ENCODE data around the gene CACNA1I. TPM values are rescaled to one million over a fixed set of nuclear protein-coding genes. Genes with fewer than 3 reads are reported as not detected.
A peak's percentile ranks its signal among the peaks of the same experiment; 100 is the strongest.

Gene CACNA1I
- total and polyA plus RNA-seq, 3 experiments from 2014 or later, result 0.71 to 4.6 (median 4.6) TPM

DNA sequence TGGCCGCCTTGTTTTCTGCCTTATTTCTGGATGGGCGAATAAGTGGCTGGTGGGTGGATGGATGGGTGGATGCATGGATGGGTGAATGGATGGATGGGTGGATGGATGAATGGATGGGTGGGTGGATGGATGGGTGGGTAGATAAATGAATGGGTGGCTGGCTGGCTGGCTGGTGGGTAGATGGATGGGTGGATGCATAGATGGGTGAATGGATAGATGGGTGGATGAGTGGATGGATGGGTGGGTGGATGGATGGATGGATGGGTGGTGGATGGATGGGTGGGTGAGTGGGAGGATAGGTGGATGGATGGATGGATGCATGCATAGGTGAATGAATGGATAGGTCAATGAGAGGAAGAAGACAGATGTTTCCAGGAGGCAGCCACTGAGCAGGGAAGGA lies 98.9 kb downstream of the CACNA1I start:
- Histone ChIP-seq H3K4me1 (ENCODE audit: insufficient read depth, low read length) (no peaks in the 10 kb centered on the region), H3K27ac (ENCODE audit: low read depth, low read length) (no peak overlapping the region), H3K4me3 (ENCODE audit: low read length) (no peak overlapping the region), H3K27me3 (ENCODE audit: insufficient read depth, low read length, poor library complexity, severe bottlenecking) (no peaks in the 10 kb centered on the region), H3K36me3 (ENCODE audit: insufficient read depth, low read length) (peaks cover 14% of the 10 kb centered on the region), H3K9me3 (ENCODE audit: low read length) (peaks cover 18% of the 10 kb centered on the region)
- H3K4me3 Mint-ChIP-seq, result no peak overlapping the region
- H3K9me3 Mint-ChIP-seq, result peaks cover 9 to 23% (median 20%) of the 10 kb centered on the region in 5 donors
- DNase-seq, result no peak
- H3K4me1 Mint-ChIP-seq, result peaks cover 0 to 10% (median 6%) of the 10 kb centered on the region in 3 donors
- ChIA-PET CTCF (no interaction called here), POLR2A (no interaction called here)
- H3K27me3 Mint-ChIP-seq, result peaks cover 0 to 3% of the 10 kb centered on the region in 2 donors
- H3K27ac Mint-ChIP-seq, result no peak overlapping the region
- peaks cover 22 to 83% (median 25%) of the 10 kb centered on the region in 3 donors for H3K36me3 Mint-ChIP-seq

GRCh38 chr22:39671936-39672335 lies 101.4 kb downstream of the CACNA1I start:
- POLR2A ChIA-PET, result interaction anchor here (0.5 kb wide), 1 partner anchor 23 kb away, joined by 3 read pairs; no protein-coding TSS in a partner anchor
- Mint-ChIP-seq H3K27me3 (peaks cover 0 to 3% of the 10 kb centered on the region in 2 donors), H3K36me3 (peaks cover 22 to 92% (median 25%) of the 10 kb centered on the region in 3 donors), H3K4me1 (peaks cover 0 to 4% (median 0%) of the 10 kb centered on the region in 3 donors), H3K27ac (peak overlapping the region in 1 of 8 donors; percentile 44), H3K4me3 (no peak overlapping the region), H3K9me3 (peaks cover 9 to 23% (median 20%) of the 10 kb centered on the region in 5 donors)
- Histone ChIP-seq H3K36me3 (ENCODE audit: insufficient read depth, low read length) (peaks cover 14% of the 10 kb centered on the region), H3K4me3 (ENCODE audit: low read length) (no peak overlapping the region), H3K27me3 (ENCODE audit: insufficient read depth, low read length, poor library complexity, severe bottlenecking) (no peaks in the 10 kb centered on the region), H3K4me1 (ENCODE audit: insufficient read depth, low read length) (no peaks in the 10 kb centered on the region), H3K9me3 (ENCODE audit: low read length) (peaks cover 18% of the 10 kb centered on the region), H3K27ac (ENCODE audit: low read depth, low read length) (no peak overlapping the region)
- DNase-seq, result no peak
- CTCF ChIA-PET, result interaction anchor here (1.3 kb wide), 1 partner anchor 137 kb away, joined by 3 read pairs; no protein-coding TSS in a partner anchor

GRCh38 chr22:39674536-39674935 lies 104.0 kb downstream of the CACNA1I start:
- peaks cover 20 to 75% (median 22%) of the 10 kb centered on the region in 3 donors for H3K36me3 Mint-ChIP-seq
- Histone ChIP-seq H3K27ac (ENCODE audit: low read depth, low read length) (no peak overlapping the region), H3K27me3 (ENCODE audit: insufficient read depth, low read length, poor library complexity, severe bottlenecking) (no peaks in the 10 kb centered on the region), H3K4me1 (ENCODE audit: insufficient read depth, low read length) (no peaks in the 10 kb centered on the region), H3K4me3 (ENCODE audit: low read length) (no peak overlapping the region), H3K36me3 (ENCODE audit: insufficient read depth, low read length) (peaks cover 14% of the 10 kb centered on the region), H3K9me3 (ENCODE audit: low read length) (peaks cover 18% of the 10 kb centered on the region)
- H3K27me3 Mint-ChIP-seq, result peaks cover 0 to 3% of the 10 kb centered on the region in 2 donors
- no peak for DNase-seq
- ChIA-PET CTCF (interaction anchor here (0.8 kb wide), 1 partner anchor 350 kb away, joined by 3 read pairs; no protein-coding TSS in a partner anchor), POLR2A (interaction anchor here (0.5 kb wide), 1 partner anchor 28 kb away, joined by 3 read pairs; no protein-coding TSS in a partner anchor)
- peaks cover 0 to 4% (median 0%) of the 10 kb centered on the region in 3 donors for H3K4me1 Mint-ChIP-seq
- peaks cover 9 to 23% (median 20%) of the 10 kb centered on the region in 5 donors for H3K9me3 Mint-ChIP-seq
- H3K27ac Mint-ChIP-seq, result peak overlapping the region in 1 of 8 donors; percentile 42
- H3K4me3 Mint-ChIP-seq, result peak overlapping the region in 1 of 7 donors; percentile 66

- Histone ChIP-seq H3K36me3 (ENCODE audit: insufficient read depth, low read length) (peaks cover 6% of the 10 kb centered on the region), H3K27me3 (ENCODE audit: insufficient read depth, low read length, poor library complexity, severe bottlenecking) (no peaks in the 10 kb centered on the region), H3K4me3 (ENCODE audit: low read length) (no peak overlapping the region), H3K4me1 (ENCODE audit: insufficient read depth, low read length) (no peaks in the 10 kb centered on the region), H3K9me3 (ENCODE audit: low read length) (peaks cover 16% of the 10 kb centered on the region), H3K27ac (ENCODE audit: low read depth, low read length) (no peak overlapping the region)
- H3K27me3 Mint-ChIP-seq, result peaks cover 0 to 3% of the 10 kb centered on the region in 2 donors
- ChIA-PET POLR2A (no interaction called here), CTCF (no interaction called here)
- no peak overlapping the region for H3K4me3 Mint-ChIP-seq
- H3K9me3 Mint-ChIP-seq, result peaks cover 9 to 19% (median 18%) of the 10 kb centered on the region in 5 donors
- H3K4me1 Mint-ChIP-seq, result peaks cover 0 to 4% (median 0%) of the 10 kb centered on the region in 3 donors
- no peak overlapping the region for H3K27ac Mint-ChIP-seq
- H3K36me3 Mint-ChIP-seq, result peaks cover 14 to 73% (median 22%) of the 10 kb centered on the region in 3 donors
- DNase-seq, result no peak
These were observed 105.4 kb downstream of the CACNA1I start for GRCh38 chr22:39675947-39676346.

- Histone ChIP-seq H3K36me3 (ENCODE audit: insufficient read depth, low read length) (no peaks in the 10 kb centered on the region), H3K4me3 (ENCODE audit: low read length) (no peak overlapping the region), H3K27ac (ENCODE audit: low read depth, low read length) (no peak overlapping the region), H3K9me3 (ENCODE audit: low read length) (no peaks in the 10 kb centered on the region), H3K4me1 (ENCODE audit: insufficient read depth, low read length) (no peaks in the 10 kb centered on the region), H3K27me3 (ENCODE audit: insufficient read depth, low read length, poor library complexity, severe bottlenecking) (no peaks in the 10 kb centered on the region)
- peaks cover 6 to 72% (median 10%) of the 10 kb centered on the region in 3 donors for H3K36me3 Mint-ChIP-seq
- no peak overlapping the region for H3K4me3 Mint-ChIP-seq
- peaks cover 0 to 4% (median 0%) of the 10 kb centered on the region in 3 donors for H3K4me1 Mint-ChIP-seq
- POLR2A ChIA-PET, result no interaction called here
- CTCF ChIA-PET, result no interaction called here
- H3K9me3 Mint-ChIP-seq, result peaks cover 0 to 3% (median 2%) of the 10 kb centered on the region in 5 donors
- H3K27ac Mint-ChIP-seq, result no peak overlapping the region
- DNase-seq, result no peak
- H3K27me3 Mint-ChIP-seq, result no peaks in the 10 kb centered on the region
These were observed 107.4 kb downstream of the CACNA1I start for GRCh38 chr22:39677967-39678366.

- Histone ChIP-seq H3K4me3 (ENCODE audit: low read length) (no peak overlapping the region), H3K27me3 (ENCODE audit: insufficient read depth, low read length, poor library complexity, severe bottlenecking) (no peaks in the 10 kb centered on the region), H3K36me3 (ENCODE audit: insufficient read depth, low read length) (no peaks in the 10 kb centered on the region), H3K4me1 (ENCODE audit: insufficient read depth, low read length) (no peaks in the 10 kb centered on the region), H3K27ac (ENCODE audit: low read depth, low read length) (no peak overlapping the region), H3K9me3 (ENCODE audit: low read length) (no peaks in the 10 kb centered on the region)
- DNase-seq, result no peak
- no peak overlapping the region for H3K4me3 Mint-ChIP-seq
- peaks cover 0 to under 1% of the 10 kb centered on the region in 2 donors for H3K27me3 Mint-ChIP-seq
- no peaks in the 10 kb centered on the region for H3K9me3 Mint-ChIP-seq
- CTCF ChIA-PET, result no interaction called here
- H3K36me3 Mint-ChIP-seq, result peaks cover 0 to 69% (median 6%) of the 10 kb centered on the region in 3 donors
- H3K4me1 Mint-ChIP-seq, result peaks cover 0 to 4% (median under 1%) of the 10 kb centered on the region in 3 donors
- POLR2A ChIA-PET, result interaction anchor here (0.7 kb wide), 1 partner anchor 10 kb away, joined by 3 read pairs; no protein-coding TSS in a partner anchor
- H3K27ac Mint-ChIP-seq, result no peak overlapping the region
These were observed 108.4 kb downstream of the CACNA1I start for GRCh38 chr22:39678862-39679490.

DNA sequence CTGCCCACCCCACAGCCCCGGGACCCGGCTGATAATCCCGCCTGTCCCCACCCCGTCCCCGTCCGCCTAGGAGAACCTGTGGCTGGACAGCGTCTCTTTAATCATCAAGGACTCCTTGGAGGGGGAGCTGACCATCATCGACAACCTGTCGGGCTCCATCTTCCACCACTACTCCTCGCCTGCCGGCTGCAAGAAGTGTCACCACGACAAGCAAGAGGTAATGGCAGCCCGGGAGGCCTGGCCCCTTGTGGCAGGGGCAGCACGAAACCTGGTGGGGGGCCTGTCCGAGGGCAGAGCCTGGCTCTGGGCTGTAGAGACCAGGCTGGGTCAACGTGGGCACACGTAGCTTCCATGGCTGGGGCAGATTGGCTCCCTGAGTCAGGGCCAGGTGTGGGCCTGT lies 109.1 kb downstream of the CACNA1I start:
- no peaks in the 10 kb centered on the region for H3K9me3 Mint-ChIP-seq
- no peak overlapping the region for H3K27ac ChIP-seq (ENCODE audit: low read depth, low read length)
- no peak overlapping the region for H3K4me3 ChIP-seq (ENCODE audit: low read length)
- H3K36me3 Mint-ChIP-seq, result peaks cover 0 to 67% (median 8%) of the 10 kb centered on the region in 3 donors
- no peak for DNase-seq
- H3K36me3 ChIP-seq (ENCODE audit: insufficient read depth, low read length), result no peaks in the 10 kb centered on the region
- POLR2A ChIA-PET, result interaction anchor here (0.7 kb wide), 2 partner anchors 9 kb away, joined by 3 read pairs; no protein-coding TSS in a partner anchor
- peaks cover 0 to 4% of the 10 kb centered on the region in 2 donors for H3K27me3 Mint-ChIP-seq
- no peaks in the 10 kb centered on the region for H3K27me3 ChIP-seq (ENCODE audit: insufficient read depth, low read length, poor library complexity, severe bottlenecking)
- H3K4me1 Mint-ChIP-seq, result peaks cover 0 to 4% (median 3%) of the 10 kb centered on the region in 3 donors
- no peaks in the 10 kb centered on the region for H3K9me3 ChIP-seq (ENCODE audit: low read length)
- CTCF ChIA-PET, result no interaction called here
- H3K4me3 Mint-ChIP-seq, result no peak overlapping the region
- H3K27ac Mint-ChIP-seq, result no peak overlapping the region
- H3K4me1 ChIP-seq (ENCODE audit: insufficient read depth, low read length), result no peaks in the 10 kb centered on the region

- ChIA-PET POLR2A (no interaction called here), CTCF (no interaction called here)
- Histone ChIP-seq H3K9me3 (ENCODE audit: low read length) (no peaks in the 10 kb centered on the region), H3K36me3 (ENCODE audit: insufficient read depth, low read length) (no peaks in the 10 kb centered on the region), H3K4me3 (ENCODE audit: low read length) (no peak overlapping the region), H3K4me1 (ENCODE audit: insufficient read depth, low read length) (no peaks in the 10 kb centered on the region), H3K27ac (ENCODE audit: low read depth, low read length) (no peak overlapping the region), H3K27me3 (ENCODE audit: insufficient read depth, low read length, poor library complexity, severe bottlenecking) (no peaks in the 10 kb centered on the region)
- Mint-ChIP-seq H3K4me1 (peaks cover 0 to 7% (median 2%) of the 10 kb centered on the region in 3 donors), H3K27me3 (peaks cover 0 to 4% of the 10 kb centered on the region in 2 donors), H3K36me3 (peaks cover 0 to 61% (median 8%) of the 10 kb centered on the region in 3 donors), H3K9me3 (no peaks in the 10 kb centered on the region), H3K27ac (no peak overlapping the region), H3K4me3 (no peak overlapping the region)
- DNase-seq, result no peak
These were observed 109.9 kb downstream of the CACNA1I start for GRCh38 chr22:39680486-39680885.

Data from CD8-positive, alpha-beta memory T cell (primary cell).